Measurements from ENCODE around the gene DLX6.

The DLX6 gene

GRCh38 chr7:97024209-97025129, 19.1 kb downstream of the DLX6 start, which contains the start of gene DLX5:
DLX5 (minus strand) TSS chr7:97024831; CDS start chr7:97024623, 208 bp downstream.
- Histone ChIP-seq H3K9me3 (ENCODE audit: control insufficient read depth, insufficient read depth, low read length) (no peaks in the 10 kb centered on the region), H3K4me3 (ENCODE audit: low read length) (no peak within 1 kb of the TSS), H4K20me1 (ENCODE audit: control insufficient read depth, insufficient read depth, low read depth, low read length) (no peaks in the 10 kb centered on the region), H3K9me2 (replicated peaks; ENCODE audit: control insufficient read depth, low read length) (no peaks in the 10 kb centered on the region), H3K79me2 (ENCODE audit: control insufficient read depth, low read length) (no peaks in the 10 kb centered on the region), H3K27me3 (ENCODE audit: control insufficient read depth, low read length) (peaks cover 37% of the 10 kb centered on the region), H3K4me1 (ENCODE audit: control insufficient read depth, low read length) (peaks cover 5% of the 10 kb centered on the region), H3K4me2 (ENCODE audit: low read length) (no peak within 1 kb of the TSS), H3F3A (ENCODE audit: control insufficient read depth, insufficient read depth) (no peaks in the 10 kb centered on the region), H3K27ac (ENCODE audit: low read depth, low read length) (no peak within 1 kb of the TSS), H3K36me3 (ENCODE audit: control insufficient read depth, low read length) (no peaks in the 10 kb centered on the region)
- TF ChIP-seq CTCF (IDR thresholded peaks at IDR 0.05; ENCODE audit: low read depth, low read length, poor library complexity, severe bottlenecking) (no peak), EZH2phosphoT487 (IDR thresholded peaks at IDR 0.05; ENCODE audit: borderline replicate concordance, low read length) (no peak)

- H3K36me3 ChIP-seq (ENCODE audit: control insufficient read depth, low read length): no peaks in the 10 kb centered on the region
- peaks cover 32% of the 10 kb centered on the region for H3K27me3 ChIP-seq (ENCODE audit: control insufficient read depth, low read length)
- H3K4me2 ChIP-seq (ENCODE audit: low read length): no peak overlapping the region
- H3K9me2 ChIP-seq (replicated peaks; ENCODE audit: control insufficient read depth, low read length): no peaks in the 10 kb centered on the region
- no peaks in the 10 kb centered on the region for H3K9me3 ChIP-seq (ENCODE audit: control insufficient read depth, insufficient read depth, low read length)
- no peak overlapping the region for H3K27ac ChIP-seq (ENCODE audit: low read depth, low read length)
- no peaks in the 10 kb centered on the region for H3F3A ChIP-seq (ENCODE audit: control insufficient read depth, insufficient read depth)
- peaks cover 5% of the 10 kb centered on the region for H3K4me1 ChIP-seq (ENCODE audit: control insufficient read depth, low read length)
- no peaks in the 10 kb centered on the region for H4K20me1 ChIP-seq (ENCODE audit: control insufficient read depth, insufficient read depth, low read depth, low read length)
- no peak for TF ChIP-seq CTCF (IDR thresholded peaks at IDR 0.05; ENCODE audit: low read depth, low read length, poor library complexity, severe bottlenecking)
- no peak for TF ChIP-seq EZH2phosphoT487 (IDR thresholded peaks at IDR 0.05; ENCODE audit: borderline replicate concordance, low read length)
- no peaks in the 10 kb centered on the region for H3K79me2 ChIP-seq (ENCODE audit: control insufficient read depth, low read length)
- no peak overlapping the region for H3K4me3 ChIP-seq (ENCODE audit: low read length)
These were observed 19.8 kb downstream of the DLX6 start for GRCh38 chr7:97025130-97025499.

GRCh38 chr7:97025983-97026714, 20.8 kb downstream of the DLX6 start:
- H3K9me3 ChIP-seq (ENCODE audit: control insufficient read depth, insufficient read depth, low read length): no peaks in the 10 kb centered on the region
- peaks cover 5% of the 10 kb centered on the region for H3K4me1 ChIP-seq (ENCODE audit: control insufficient read depth, low read length)
- H3K36me3 ChIP-seq (ENCODE audit: control insufficient read depth, low read length): no peaks in the 10 kb centered on the region
- H3K27me3 ChIP-seq (ENCODE audit: control insufficient read depth, low read length): peaks cover 32% of the 10 kb centered on the region
- H3K4me2 ChIP-seq (ENCODE audit: low read length): no peak overlapping the region
- no peaks in the 10 kb centered on the region for H3K9me2 ChIP-seq (replicated peaks; ENCODE audit: control insufficient read depth, low read length)
- no peaks in the 10 kb centered on the region for H3K79me2 ChIP-seq (ENCODE audit: control insufficient read depth, low read length)
- H4K20me1 ChIP-seq (ENCODE audit: control insufficient read depth, insufficient read depth, low read depth, low read length): no peaks in the 10 kb centered on the region
- no peak overlapping the region for H3K4me3 ChIP-seq (ENCODE audit: low read length)
- TF ChIP-seq CTCF (IDR thresholded peaks at IDR 0.05; ENCODE audit: low read depth, low read length, poor library complexity, severe bottlenecking) (no peak), EZH2phosphoT487 (IDR thresholded peaks at IDR 0.05; ENCODE audit: borderline replicate concordance, low read length) (peak; percentile 84; the same call in 1 of the 2 replicates)
- H3K27ac ChIP-seq (ENCODE audit: low read depth, low read length): no peak overlapping the region
- H3F3A ChIP-seq (ENCODE audit: control insufficient read depth, insufficient read depth): no peaks in the 10 kb centered on the region
